ENCODE results near the gene ACER2.
A peak's percentile ranks its signal among the peaks of the same experiment; 100 is the strongest.

GRCh38 chr9:19408693-19409400 lies at the start of gene ACER2:
- peak; percentile 70 to 96 for TF ChIP-seq POLR2A (IDR thresholded peaks at IDR 0.05)
- TF ChIP-seq CTCF (IDR thresholded peaks at IDR 0.05): peak in 4 of 12 donors; percentile 8 to 22 (median 13)
